Activated CD8-positive, alpha-beta memory T cell treated with anti-CD3 and anti-CD28 coated beads for 4 hours (primary cell): ENCODE measurements around the gene SDSL.

ENCODE experiments used
- DNase-seq, 2 donors: peaks; one replicate each; pipeline ENCODE4 v3.0.0-alpha.2; 2020; ENCODE audit warnings: low read depth in 2 of 2

Gene SDSL

DNA sequence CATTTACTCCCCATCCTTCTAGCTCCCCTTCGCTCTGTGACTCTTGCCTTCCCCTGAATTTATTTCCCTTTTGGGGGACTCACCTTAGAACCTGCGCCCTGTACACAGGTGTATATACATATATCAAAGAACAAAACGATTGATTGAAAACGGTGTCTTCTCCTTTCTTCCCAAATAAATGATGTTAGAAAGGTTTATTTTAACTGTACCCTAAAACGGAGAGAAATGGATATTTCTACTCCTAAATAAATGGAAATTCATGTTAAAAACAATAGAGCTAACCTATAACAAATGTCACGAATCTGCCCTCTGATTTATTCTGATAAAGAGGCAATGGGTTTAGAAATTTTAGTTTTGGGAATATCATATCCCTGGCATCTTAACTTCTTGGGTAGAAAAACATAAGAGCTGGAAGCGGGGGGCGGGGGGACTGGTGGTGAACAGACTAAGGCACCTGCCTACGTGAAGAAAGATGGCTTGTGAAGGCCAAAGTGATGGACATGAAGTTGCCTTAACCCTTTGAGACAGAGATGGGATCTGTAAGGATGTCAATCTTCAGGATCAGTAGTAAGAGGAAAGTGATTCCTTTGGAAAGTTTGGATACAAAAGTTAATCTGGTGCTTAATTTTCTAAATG lies 58.3 kb downstream of the SDSL start:
- DNase-seq, result no peak

GRCh38 chr12:113482334-113482733 lies 60.2 kb downstream of the SDSL start:
- no peak for DNase-seq

DNA sequence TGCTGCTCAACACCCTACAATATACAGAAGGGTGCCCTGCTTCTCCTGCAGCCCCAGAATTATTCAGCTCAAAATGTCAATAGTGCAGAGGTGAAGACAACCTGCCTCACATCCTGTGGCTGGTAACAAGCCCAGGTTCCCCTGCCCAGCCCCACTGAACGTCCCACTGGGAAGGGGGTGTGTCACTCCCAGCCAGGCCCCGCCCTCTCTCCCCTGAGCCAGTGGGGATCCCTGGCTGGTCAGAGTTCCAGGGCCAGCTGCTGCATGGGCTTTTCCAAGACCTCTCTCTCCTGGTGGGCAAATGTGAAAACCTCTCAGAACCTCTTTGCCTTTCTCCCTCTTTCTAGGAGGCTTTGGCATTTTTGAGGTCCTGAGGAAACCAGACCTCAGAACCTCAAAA lies 63.1 kb downstream of the SDSL start:
- DNase-seq, result no peak

GRCh38 chr12:113486722-113487121 lies 64.5 kb downstream of the SDSL start:
- no peak for DNase-seq
